GM23248 (cell line): ENCODE measurements around the gene CENPX.

Experiments used
- EZH2 ChIP-seq: fragments of 200-600 bp; sonication (generic); IDR thresholded peaks from 2 replicates; pipeline ENCODE4 v1.6.1; 2018; ENCODE audit warnings: antibody characterized with exemption, mild to moderate bottlenecking; ENCODE audit not compliant: insufficient read depth, poor library complexity, severe bottlenecking
- EZH2phosphoT487 ChIP-seq: fragments of 200-600 bp; sonication (generic); IDR thresholded peaks from 2 replicates; pipeline ENCODE4 v1.6.1; 2018; ENCODE audit warnings: antibody characterized with exemption, moderate library complexity, mild to moderate bottlenecking, low read depth; ENCODE audit not compliant: insufficient read depth

DNA sequence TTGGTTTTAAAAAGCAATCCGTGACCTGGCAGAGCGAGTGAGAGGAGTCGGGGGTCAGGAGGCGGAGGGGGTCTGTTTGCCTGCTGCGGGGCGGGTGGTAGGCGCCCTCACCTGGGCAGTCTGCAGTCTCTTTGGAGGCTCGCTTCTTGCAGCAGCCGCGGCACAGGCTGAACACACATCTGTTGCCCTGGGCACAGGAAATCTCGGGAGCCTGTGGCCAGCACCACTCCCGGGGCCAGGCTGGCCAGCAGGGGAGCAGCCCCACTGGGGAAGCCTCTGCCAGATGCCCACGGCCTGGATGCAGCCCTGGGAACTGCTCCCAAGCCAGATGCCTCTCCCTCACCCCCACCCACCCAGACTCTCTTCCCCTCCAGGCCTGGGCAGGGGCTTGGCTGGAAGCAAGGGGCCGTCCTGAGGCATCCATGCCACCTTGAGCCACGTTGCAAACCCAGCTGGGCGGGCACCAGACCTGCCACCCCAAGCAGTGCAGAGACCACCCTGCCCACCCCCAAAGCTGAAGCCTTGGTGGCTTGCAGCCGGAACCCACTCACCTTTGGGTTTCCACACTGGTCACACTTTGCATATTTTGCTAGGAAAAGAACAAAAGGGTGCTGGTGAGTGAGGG is 35.7 kb upstream of the CENPX start:
- no peak for TF ChIP-seq EZH2phosphoT487
- TF ChIP-seq EZH2, result no peak
